H1 (cell line): Measurements from ENCODE around the gene NCOA1.

Experiments used
- EP300 ChIP-seq, 2 experiments: IDR thresholded peaks; 1 replicate in 1 of 2; 2 replicates in 1 of 2; pipeline ENCODE4 v1.6.1; 2011 to 2012; ENCODE audit warnings: low read depth in 2 of 2, low read length in 2 of 2, mild to moderate bottlenecking in 2 of 2, borderline replicate concordance in 1 of 2, inconsistent platforms in 1 of 2, moderate library complexity in 1 of 2
- EZH2 ChIP-seq: fragments of 200-600 bp; sonication (generic); IDR thresholded peaks from 2 replicates; pipeline ENCODE4 v1.7.1; 2012; ENCODE audit warnings: low read depth, mild to moderate bottlenecking, moderate library complexity, low read length, inconsistent platforms; ENCODE audit not compliant: severe bottlenecking
- HDAC2 ChIP-seq, 2 experiments: fragments of 300-600 bp in 1 of 2; sonication (generic) in 1 of 2; IDR thresholded peaks; 2 replicates each; pipeline ENCODE4 v1.6.1; 2011 to 2012; ENCODE audit warnings: low read depth in 2 of 2, low read length in 2 of 2, mild to moderate bottlenecking in 2 of 2, moderate library complexity in 2 of 2, borderline replicate concordance in 1 of 2, inconsistent platforms in 1 of 2
- NANOG ChIP-seq: IDR thresholded peaks from 2 replicates; pipeline ENCODE4 v1.6.1; 2011; ENCODE audit warnings: low read length, low read depth, mild to moderate bottlenecking, inconsistent platforms; ENCODE audit not compliant: insufficient read depth, poor library complexity, severe bottlenecking
- POU5F1 ChIP-seq: IDR thresholded peaks from 2 replicates; pipeline ENCODE4 v1.6.1; 2011; ENCODE audit warnings: low read depth, mild to moderate bottlenecking, low read length, moderate library complexity
- ZNF274 ChIP-seq: IDR thresholded peaks from 2 replicates; pipeline ENCODE4 v1.7.0; 2012; ENCODE audit warnings: low read length, borderline replicate concordance; ENCODE audit errors: extremely low read depth
- TF ChIP-seq, protein P1 (sequence below), 3 experiments: IDR thresholded peaks; 1 replicate in 2 of 3; 2 replicates in 1 of 3; pipeline versions ENCODE4 v1.5.1 to v1.6.1; 2011; ENCODE audit warnings: low read length in 3 of 3, mild to moderate bottlenecking in 3 of 3, inconsistent platforms in 2 of 3, low read depth in 1 of 3, moderate library complexity in 1 of 3; ENCODE audit not compliant: insufficient read depth in 1 of 3; ENCODE audit errors: control extremely low read depth in 1 of 3

- TF ChIP-seq, protein P1, sequence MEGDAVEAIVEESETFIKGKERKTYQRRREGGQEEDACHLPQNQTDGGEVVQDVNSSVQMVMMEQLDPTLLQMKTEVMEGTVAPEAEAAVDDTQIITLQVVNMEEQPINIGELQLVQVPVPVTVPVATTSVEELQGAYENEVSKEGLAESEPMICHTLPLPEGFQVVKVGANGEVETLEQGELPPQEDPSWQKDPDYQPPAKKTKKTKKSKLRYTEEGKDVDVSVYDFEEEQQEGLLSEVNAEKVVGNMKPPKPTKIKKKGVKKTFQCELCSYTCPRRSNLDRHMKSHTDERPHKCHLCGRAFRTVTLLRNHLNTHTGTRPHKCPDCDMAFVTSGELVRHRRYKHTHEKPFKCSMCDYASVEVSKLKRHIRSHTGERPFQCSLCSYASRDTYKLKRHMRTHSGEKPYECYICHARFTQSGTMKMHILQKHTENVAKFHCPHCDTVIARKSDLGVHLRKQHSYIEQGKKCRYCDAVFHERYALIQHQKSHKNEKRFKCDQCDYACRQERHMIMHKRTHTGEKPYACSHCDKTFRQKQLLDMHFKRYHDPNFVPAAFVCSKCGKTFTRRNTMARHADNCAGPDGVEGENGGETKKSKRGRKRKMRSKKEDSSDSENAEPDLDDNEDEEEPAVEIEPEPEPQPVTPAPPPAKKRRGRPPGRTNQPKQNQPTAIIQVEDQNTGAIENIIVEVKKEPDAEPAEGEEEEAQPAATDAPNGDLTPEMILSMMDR (IDR thresholded peaks at IDR 0.05; ENCODE audit: control extremely low read depth in 1 of 3, insufficient read depth in 1 of 3, low read depth in 1 of 3, low read length in 3 of 3): no peak
- TF ChIP-seq EP300 (IDR thresholded peaks at IDR 0.05; ENCODE audit: borderline replicate concordance in 1 of 2, low read depth in 2 of 2, low read length in 2 of 2): no peak
- no peak for TF ChIP-seq POU5F1
- no peak for TF ChIP-seq EZH2
- TF ChIP-seq ZNF274: no peak
- TF ChIP-seq NANOG: no peak
- TF ChIP-seq HDAC2 (IDR thresholded peaks at IDR 0.05; ENCODE audit: borderline replicate concordance in 1 of 2, low read depth in 2 of 2, low read length in 2 of 2): no peak
These were observed 120.6 kb downstream of the NCOA1 start for GRCh38 chr2:24611631-24612030.
